ENCODE data around the gene SEH1L.

DNA sequence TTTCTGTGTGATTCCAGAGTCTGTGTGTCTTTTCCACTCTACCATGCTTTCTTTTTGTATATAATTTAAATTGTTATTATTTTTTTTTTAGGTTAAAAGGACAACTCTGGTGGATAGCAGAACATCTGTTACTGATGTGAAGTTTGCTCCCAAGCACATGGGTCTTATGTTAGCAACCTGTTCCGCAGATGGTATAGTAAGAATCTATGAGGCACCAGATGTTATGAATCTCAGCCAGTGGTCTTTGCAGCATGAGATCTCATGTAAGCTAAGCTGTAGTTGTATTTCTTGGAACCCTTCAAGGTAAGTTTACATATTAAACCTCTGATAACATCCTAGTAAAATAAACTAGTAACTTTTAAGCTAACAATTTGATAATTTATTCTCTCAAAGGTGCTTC lies 15.3 kb downstream of the SEH1L start:
- TF ChIP-seq, protein P1, sequence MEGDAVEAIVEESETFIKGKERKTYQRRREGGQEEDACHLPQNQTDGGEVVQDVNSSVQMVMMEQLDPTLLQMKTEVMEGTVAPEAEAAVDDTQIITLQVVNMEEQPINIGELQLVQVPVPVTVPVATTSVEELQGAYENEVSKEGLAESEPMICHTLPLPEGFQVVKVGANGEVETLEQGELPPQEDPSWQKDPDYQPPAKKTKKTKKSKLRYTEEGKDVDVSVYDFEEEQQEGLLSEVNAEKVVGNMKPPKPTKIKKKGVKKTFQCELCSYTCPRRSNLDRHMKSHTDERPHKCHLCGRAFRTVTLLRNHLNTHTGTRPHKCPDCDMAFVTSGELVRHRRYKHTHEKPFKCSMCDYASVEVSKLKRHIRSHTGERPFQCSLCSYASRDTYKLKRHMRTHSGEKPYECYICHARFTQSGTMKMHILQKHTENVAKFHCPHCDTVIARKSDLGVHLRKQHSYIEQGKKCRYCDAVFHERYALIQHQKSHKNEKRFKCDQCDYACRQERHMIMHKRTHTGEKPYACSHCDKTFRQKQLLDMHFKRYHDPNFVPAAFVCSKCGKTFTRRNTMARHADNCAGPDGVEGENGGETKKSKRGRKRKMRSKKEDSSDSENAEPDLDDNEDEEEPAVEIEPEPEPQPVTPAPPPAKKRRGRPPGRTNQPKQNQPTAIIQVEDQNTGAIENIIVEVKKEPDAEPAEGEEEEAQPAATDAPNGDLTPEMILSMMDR (IDR thresholded peaks at IDR 0.05) = no peak
- TF ChIP-seq EP300 (IDR thresholded peaks at IDR 0.05) = no peak
- TF ChIP-seq POLR2AphosphoS5 (IDR thresholded peaks at IDR 0.05) = no peak
- TF ChIP-seq POLR2A (IDR thresholded peaks at IDR 0.05) = no peak
